Natural killer cell (primary cell): ENCODE measurements around the gene ZNRF4. TPM values are rescaled to one million over a fixed set of nuclear protein-coding genes. Genes with fewer than 3 reads are reported as not detected.

Experiments
- ATAC-seq, 3 donors: fragments of 150-1000 bp in 2 of 3; fragments of 200-7000 bp in 1 of 3; cut with Tn5 transposase; 1 replicate in 1 of 3; 2 replicates in 2 of 3; pipeline ENCODE4 v1.10.0; 2021; ENCODE audit warnings: mild to moderate bottlenecking in 2 of 3, moderate library complexity in 2 of 3
- DNase-seq, 2 donors: peaks; one replicate each; pipeline versions ENCODE4 v3.0.0 to v3.0.0-alpha.2; 2013 to 2021; ENCODE audit warnings: mixed read lengths in 1 of 2
- H3K27ac ChIP-seq: one replicate; pipeline ENCODE4 v1.5.1; 2013; ENCODE audit warnings: mild to moderate bottlenecking, low read length
- H3K27me3 ChIP-seq: one replicate; pipeline ENCODE4 v1.6.1; 2013; ENCODE audit warnings: low read length; ENCODE audit not compliant: control insufficient read depth, insufficient read depth
- H3K36me3 ChIP-seq: one replicate; pipeline ENCODE4 v1.6.1; 2013; ENCODE audit warnings: low read length; ENCODE audit not compliant: control insufficient read depth, insufficient read depth
- H3K4me1 ChIP-seq: one replicate; pipeline ENCODE4 v1.6.1; 2013; ENCODE audit warnings: low read length; ENCODE audit not compliant: control insufficient read depth, insufficient read depth
- H3K4me3 ChIP-seq: one replicate; pipeline ENCODE4 v1.5.1; 2013; ENCODE audit warnings: low read length
- H3K9me3 ChIP-seq: one replicate; pipeline ENCODE4 v1.6.1; 2013; ENCODE audit warnings: low read length; ENCODE audit not compliant: control insufficient read depth, insufficient read depth
- H3K27ac Mint-ChIP-seq, 2 donors: one replicate each; pipeline ENCODE4 v1.8.0; 2022; ENCODE audit warnings: mild to moderate bottlenecking in 2 of 2, mixed read lengths in 2 of 2, moderate library complexity in 1 of 2
- H3K27me3 Mint-ChIP-seq, 2 donors: one replicate each; pipeline ENCODE4 v1.8.0; 2022; ENCODE audit warnings: low read depth in 2 of 2, mixed read lengths in 2 of 2
- H3K36me3 Mint-ChIP-seq: one replicate; pipeline ENCODE4 v1.8.0; 2022; ENCODE audit warnings: mixed read lengths
- H3K4me1 Mint-ChIP-seq, 2 donors: one replicate each; pipeline ENCODE4 v1.8.0; 2022; ENCODE audit warnings: mixed read lengths in 2 of 2
- H3K4me3 Mint-ChIP-seq: one replicate; pipeline ENCODE4 v1.8.0; 2022; ENCODE audit warnings: mild to moderate bottlenecking, moderate library complexity, mixed read lengths
- H3K9me3 Mint-ChIP-seq, 2 donors: one replicate each; pipeline ENCODE4 v1.8.0; 2022; ENCODE audit warnings: mixed read lengths in 2 of 2
- CTCF ChIP-seq: fragments of 200-600 bp; IDR thresholded peaks from one replicate; pipeline ENCODE4 v1.8.0; 2022; ENCODE audit warnings: antibody characterized with exemption
- WGBS: methylation state at CpG from one replicate; pipeline ENCODE4 v1.1.7; 2013; ENCODE audit warnings: missing lambda C conversion rate; ENCODE audit not compliant: insufficient coverage; 5-methylcytosine and 5-hydroxymethylcytosine counted together
- intact Hi-C: fragments of 100-400 bp; cut with micrococcal nuclease; formaldehyde crosslinking; loops from one replicate; pipeline ENCODE4 v1.14.2; 2022
- total RNA-seq, 4 donors: library from RNA; stranded (reverse); fragments of 120-200 nt in 1 of 4; gene quantifications; one replicate each; pipeline versions ENCODE4 v1.2.3 to v1.2.4, GENCODE V29; 2013 to 2022

Gene ZNRF4
- total RNA-seq, 3 donors from 2014 or later (not counting 1 experiment from before 2014, with no cell fraction given), result not detected

- Mint-ChIP-seq H3K27ac (no peak overlapping the region), H3K9me3 (no peaks in the 10 kb centered on the region)
- ATAC-seq, result no peak
Measured at GRCh38 chr19:5443723-5444122, 11.5 kb upstream of the ZNRF4 start.

GRCh38 chr19:5444431-5444830, 10.8 kb upstream of the ZNRF4 start:
- Histone ChIP-seq H3K27ac (no peak overlapping the region), H3K27me3 (no peaks in the 10 kb centered on the region), H3K4me1 (no peaks in the 10 kb centered on the region), H3K4me3 (no peak overlapping the region), H3K36me3 (no peaks in the 10 kb centered on the region), H3K9me3 (no peaks in the 10 kb centered on the region)
- 68% methylated on average over 5 of the region's 5 CpGs for WGBS
- Mint-ChIP-seq H3K4me3 (no peak overlapping the region), H3K27ac (no peak overlapping the region), H3K9me3 (no peaks in the 10 kb centered on the region), H3K36me3 (no peaks in the 10 kb centered on the region), H3K4me1 (no peaks in the 10 kb centered on the region), H3K27me3 (peaks cover 0 to 10% of the 10 kb centered on the region in 2 donors)
- ATAC-seq, result no peak
- intact Hi-C loops, result no loop called here
- TF ChIP-seq CTCF, result no peak
- no peak for DNase-seq

More at GRCh38 chr19:5443723-5444122, 11.5 kb upstream of the ZNRF4 start:
- DNase-seq, result no peak
- Histone ChIP-seq H3K9me3 (no peaks in the 10 kb centered on the region), H3K4me1 (no peaks in the 10 kb centered on the region), H3K36me3 (no peaks in the 10 kb centered on the region), H3K27me3 (no peaks in the 10 kb centered on the region), H3K4me3 (no peak overlapping the region), H3K27ac (no peak overlapping the region)
- TF ChIP-seq CTCF, result no peak
- 87% methylated on average over 5 of the region's 5 CpGs for WGBS
- H3K4me1 Mint-ChIP-seq, result no peaks in the 10 kb centered on the region
- intact Hi-C loops, result no loop called here
- no peaks in the 10 kb centered on the region for H3K36me3 Mint-ChIP-seq
- H3K27me3 Mint-ChIP-seq, result peaks cover 0 to 8% of the 10 kb centered on the region in 2 donors
- no peak overlapping the region for H3K4me3 Mint-ChIP-seq

GRCh38 chr19:5445071-5445470, 10.1 kb upstream of the ZNRF4 start:
- WGBS, result 57% methylated on average over 2 of the region's 2 CpGs
- H3K4me1 Mint-ChIP-seq, result no peaks in the 10 kb centered on the region
- no peaks in the 10 kb centered on the region for H3K36me3 Mint-ChIP-seq
- no peaks in the 10 kb centered on the region for H3K9me3 Mint-ChIP-seq
- intact Hi-C loops, result no loop called here
- H3K36me3 ChIP-seq, result no peaks in the 10 kb centered on the region
- no peaks in the 10 kb centered on the region for H3K27me3 ChIP-seq
- H3K27ac ChIP-seq, result no peak overlapping the region
- no peak overlapping the region for H3K4me3 Mint-ChIP-seq
- no peaks in the 10 kb centered on the region for H3K4me1 ChIP-seq
- no peak overlapping the region for H3K27ac Mint-ChIP-seq
- no peak for ATAC-seq
- no peak for TF ChIP-seq CTCF
- peaks cover 5 to 12% of the 10 kb centered on the region in 2 donors for H3K27me3 Mint-ChIP-seq
- no peaks in the 10 kb centered on the region for H3K9me3 ChIP-seq
- no peak for DNase-seq
- H3K4me3 ChIP-seq, result no peak overlapping the region

- H3K27me3 Mint-ChIP-seq, result peaks cover 7 to 15% of the 10 kb centered on the region in 2 donors
- no peaks in the 10 kb centered on the region for H3K36me3 Mint-ChIP-seq
- no peaks in the 10 kb centered on the region for H3K36me3 ChIP-seq
- no peaks in the 10 kb centered on the region for H3K4me1 Mint-ChIP-seq
- no peaks in the 10 kb centered on the region for H3K27me3 ChIP-seq
- WGBS, result 37% methylated on average over 5 of the region's 5 CpGs
- H3K27ac Mint-ChIP-seq, result no peak overlapping the region
- H3K4me3 ChIP-seq, result no peak overlapping the region
- DNase-seq (no peak), ATAC-seq (no peak)
- no peak overlapping the region for H3K27ac ChIP-seq
- no peak for TF ChIP-seq CTCF
- no peaks in the 10 kb centered on the region for H3K9me3 Mint-ChIP-seq
- H3K9me3 ChIP-seq, result no peaks in the 10 kb centered on the region
- intact Hi-C loops, result no loop called here
- H3K4me3 Mint-ChIP-seq, result no peak overlapping the region
- no peaks in the 10 kb centered on the region for H3K4me1 ChIP-seq
Measured at GRCh38 chr19:5445561-5446055, 9.6 kb upstream of the ZNRF4 start.
